A673 (cell line): ENCODE data around the gene FLT4.

Experiments
- EZH2 ChIP-seq: fragments of 200-600 bp; sonication (generic); IDR thresholded peaks from 2 replicates; pipeline ENCODE4 v1.6.1; 2017; ENCODE audit warnings: borderline replicate concordance, low read depth, mild to moderate bottlenecking, mixed read lengths, antibody characterized with exemption, low read length; ENCODE audit not compliant: poor library complexity, severe bottlenecking
- TF ChIP-seq, protein P1 (sequence below): fragments of 300-800, 200-600 bp; sonication (generic); conservative IDR thresholded peaks from 2 replicates; pipeline ENCODE4 v1.5.1; 2017; ENCODE audit warnings: low read depth, mild to moderate bottlenecking, antibody characterized with exemption, low read length, moderate library complexity, mixed read lengths

DNA sequence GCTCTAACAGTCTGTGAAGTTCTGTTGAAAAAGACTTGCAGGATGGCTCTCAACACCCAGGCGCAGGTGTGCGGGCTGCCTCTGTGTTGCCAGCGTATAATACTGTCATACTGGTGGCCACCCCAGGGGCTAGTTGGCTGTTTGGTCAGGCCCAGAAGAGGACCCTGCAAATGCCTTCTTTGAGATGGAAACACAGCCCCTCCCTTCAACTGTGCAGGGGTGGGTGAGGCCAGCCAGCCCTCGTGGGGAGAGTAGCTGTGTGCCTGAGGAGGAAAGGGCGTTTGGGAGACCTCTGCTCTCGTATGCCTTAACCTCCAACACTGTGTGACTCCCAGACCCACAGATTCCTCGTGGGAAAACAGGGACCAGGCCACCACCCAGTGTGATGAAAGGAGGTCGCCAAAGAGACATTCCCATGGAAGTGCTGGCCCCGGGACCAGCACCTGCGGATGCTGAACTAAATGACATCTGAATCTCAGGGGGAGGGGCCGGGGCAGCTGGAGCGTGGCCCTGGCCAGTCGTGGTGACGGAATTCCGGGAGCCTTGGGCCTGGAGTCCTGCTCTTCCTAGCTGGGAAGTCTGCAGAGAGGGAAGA is 46.8 kb downstream of the FLT4 start:
- TF ChIP-seq, protein P1, sequence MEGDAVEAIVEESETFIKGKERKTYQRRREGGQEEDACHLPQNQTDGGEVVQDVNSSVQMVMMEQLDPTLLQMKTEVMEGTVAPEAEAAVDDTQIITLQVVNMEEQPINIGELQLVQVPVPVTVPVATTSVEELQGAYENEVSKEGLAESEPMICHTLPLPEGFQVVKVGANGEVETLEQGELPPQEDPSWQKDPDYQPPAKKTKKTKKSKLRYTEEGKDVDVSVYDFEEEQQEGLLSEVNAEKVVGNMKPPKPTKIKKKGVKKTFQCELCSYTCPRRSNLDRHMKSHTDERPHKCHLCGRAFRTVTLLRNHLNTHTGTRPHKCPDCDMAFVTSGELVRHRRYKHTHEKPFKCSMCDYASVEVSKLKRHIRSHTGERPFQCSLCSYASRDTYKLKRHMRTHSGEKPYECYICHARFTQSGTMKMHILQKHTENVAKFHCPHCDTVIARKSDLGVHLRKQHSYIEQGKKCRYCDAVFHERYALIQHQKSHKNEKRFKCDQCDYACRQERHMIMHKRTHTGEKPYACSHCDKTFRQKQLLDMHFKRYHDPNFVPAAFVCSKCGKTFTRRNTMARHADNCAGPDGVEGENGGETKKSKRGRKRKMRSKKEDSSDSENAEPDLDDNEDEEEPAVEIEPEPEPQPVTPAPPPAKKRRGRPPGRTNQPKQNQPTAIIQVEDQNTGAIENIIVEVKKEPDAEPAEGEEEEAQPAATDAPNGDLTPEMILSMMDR, result no peak
- no peak for TF ChIP-seq EZH2
